Muscle layer of colon (tissue), 2 donors: ENCODE results near the gene HRAS.
A peak's percentile ranks its signal among the peaks of the same experiment; 100 is the strongest.
"Not testable (repeated sequence)": the region's sequence is repeated elsewhere in the genome, so short reads cannot be mapped to it uniquely, and the experiment has no call there.

Experiments used
- H3K27ac ChIP-seq: one replicate; pipeline ENCODE4 v1.7.0; 2013; ENCODE audit warnings: low read depth, mild to moderate bottlenecking, low read length, moderate library complexity
- H3K27me3 ChIP-seq, 2 donors: one replicate each; pipeline ENCODE4 v1.7.0; 2013; ENCODE audit warnings: low read length in 2 of 2, mild to moderate bottlenecking in 2 of 2; ENCODE audit not compliant: insufficient read depth in 2 of 2, control insufficient read depth in 1 of 2
- H3K36me3 ChIP-seq: one replicate; pipeline ENCODE4 v1.7.0; 2013; ENCODE audit warnings: mild to moderate bottlenecking, low read length; ENCODE audit not compliant: insufficient read depth
- H3K4me1 ChIP-seq: one replicate; pipeline ENCODE4 v1.7.0; 2013; ENCODE audit warnings: mild to moderate bottlenecking, low read length; ENCODE audit not compliant: insufficient read depth
- H3K4me3 ChIP-seq, 2 donors: one replicate each; pipeline ENCODE4 v1.7.0; 2013; ENCODE audit warnings: low read length in 2 of 2, low read depth in 1 of 2, mild to moderate bottlenecking in 1 of 2, moderate library complexity in 1 of 2
- H3K9ac ChIP-seq: one replicate; pipeline ENCODE4 v1.7.0; 2013; ENCODE audit warnings: low read length
- H3K9me3 ChIP-seq: one replicate; pipeline ENCODE4 v1.7.0; 2013; ENCODE audit warnings: mild to moderate bottlenecking, low read length
- donor health status: abdominal sarcoma.
- donor health status: Adenocarcinoma of cecum.

HRAS gene

GRCh38 chr11:575313-575995 lies 40.1 kb upstream of the HRAS start:
- Histone ChIP-seq H3K27ac (no peak overlapping the region), H3K36me3 (no peaks in the 10 kb centered on the region), H3K9me3 (no peaks in the 10 kb centered on the region), H3K9ac (no peak overlapping the region), H3K4me1 (peaks cover 36% of the 10 kb centered on the region), H3K27me3 (peaks cover 0 to 11% of the 10 kb centered on the region in 2 donors), H3K4me3 (peak overlapping the region; percentile 54 to 58)

GRCh38 chr11:574632-575312 lies 39.4 kb upstream of the HRAS start:
- Histone ChIP-seq H3K27me3 (peaks cover 0 to 11% of the 10 kb centered on the region in 2 donors), H3K36me3 (no peaks in the 10 kb centered on the region), H3K4me1 (peaks cover 30% of the 10 kb centered on the region), H3K9ac (no peak overlapping the region), H3K9me3 (no peaks in the 10 kb centered on the region), H3K27ac (no peak overlapping the region), H3K4me3 (peak overlapping the region; percentile 54 to 58)

- peak overlapping the region in 1 of 2 donors; percentile 58 for H3K4me3 ChIP-seq
- not testable (repeated sequence) for H3K27ac ChIP-seq, H3K9me3 ChIP-seq, H3K9ac ChIP-seq, H3K36me3 ChIP-seq
- H3K27me3 ChIP-seq, result peaks cover 0 to 11% of the 10 kb centered on the region in 2 donors
- peaks cover 28% of the 10 kb centered on the region for H3K4me1 ChIP-seq
Observed at GRCh38 chr11:574031-574570, 38.7 kb upstream of the HRAS start.

GRCh38 chr11:573146-573759 lies 37.9 kb upstream of the HRAS start:
- no peak overlapping the region for H3K4me3 ChIP-seq
- no peak overlapping the region for H3K27ac ChIP-seq
- peaks cover 24% of the 10 kb centered on the region for H3K4me1 ChIP-seq

GRCh38 chr11:571802-572185 lies 36.4 kb upstream of the HRAS start:
- H3K4me3 ChIP-seq, result no peak overlapping the region
- no peaks in the 10 kb centered on the region for H3K9me3 ChIP-seq
- H3K36me3 ChIP-seq, result no peaks in the 10 kb centered on the region
- no peak overlapping the region for H3K9ac ChIP-seq
- H3K27ac ChIP-seq, result no peak overlapping the region
- peaks cover 12% of the 10 kb centered on the region for H3K4me1 ChIP-seq
- peaks cover 0 to 11% of the 10 kb centered on the region in 2 donors for H3K27me3 ChIP-seq

More at GRCh38 chr11:573146-573759, 37.9 kb upstream of the HRAS start:
- Histone ChIP-seq H3K27me3 (peaks cover 0 to 11% of the 10 kb centered on the region in 2 donors), H3K9ac (no peak overlapping the region), H3K36me3 (no peaks in the 10 kb centered on the region), H3K9me3 (no peaks in the 10 kb centered on the region)

- Histone ChIP-seq H3K27me3 (peaks cover 0 to 4% of the 10 kb centered on the region in 2 donors), H3K9ac (peak overlapping the region; percentile 41), H3K4me3 (peak overlapping the region; percentile 59), H3K4me1 (peaks cover 9% of the 10 kb centered on the region), H3K9me3 (no peaks in the 10 kb centered on the region), H3K27ac (no peak overlapping the region), H3K36me3 (no peaks in the 10 kb centered on the region)
Observed at GRCh38 chr11:569158-569885, 33.9 kb upstream of the HRAS start.

GRCh38 chr11:568306-569157 lies 33.2 kb upstream of the HRAS start:
- Histone ChIP-seq H3K4me1 (peaks cover 7% of the 10 kb centered on the region), H3K9me3 (no peaks in the 10 kb centered on the region), H3K27ac (no peak overlapping the region), H3K9ac (peak overlapping the region; percentile 41), H3K36me3 (no peaks in the 10 kb centered on the region), H3K4me3 (peak overlapping the region; percentile 59), H3K27me3 (peaks cover 0 to 4% of the 10 kb centered on the region in 2 donors)

GRCh38 chr11:567629-568292 lies 32.4 kb upstream of the HRAS start:
- no peaks in the 10 kb centered on the region for H3K9me3 ChIP-seq
- no peak overlapping the region for H3K9ac ChIP-seq
- H3K27ac ChIP-seq, result no peak overlapping the region
- H3K4me1 ChIP-seq, result peaks cover 7% of the 10 kb centered on the region
- no peaks in the 10 kb centered on the region for H3K27me3 ChIP-seq
- peak overlapping the region in 1 of 2 donors; percentile 59 for H3K4me3 ChIP-seq
- no peaks in the 10 kb centered on the region for H3K36me3 ChIP-seq

GRCh38 chr11:567011-567628 lies 31.7 kb upstream of the HRAS start:
- Histone ChIP-seq H3K27ac (no peak overlapping the region), H3K4me1 (peaks cover 7% of the 10 kb centered on the region), H3K9ac (no peak overlapping the region)

More at GRCh38 chr11:567011-567628, 31.7 kb upstream of the HRAS start:
- Histone ChIP-seq H3K36me3 (no peaks in the 10 kb centered on the region), H3K27me3 (no peaks in the 10 kb centered on the region), H3K9me3 (no peaks in the 10 kb centered on the region), H3K4me3 (no peak overlapping the region)
